ENCODE data around the gene CLCN4.

The CLCN4 gene

GRCh38 chrX:10223781-10224180 lies 67.0 kb downstream of the CLCN4 start:
- Histone ChIP-seq H3K27ac (ENCODE audit: low read depth, low read length, poor library complexity, severe bottlenecking) (no peak overlapping the region), H2AFZ (ENCODE audit: low read length) (no peak overlapping the region), H3K4me1 (ENCODE audit: insufficient read depth, low read length, severe bottlenecking) (no peaks in the 10 kb centered on the region), H3K79me2 (ENCODE audit: insufficient read depth, low read length) (no peaks in the 10 kb centered on the region), H3K36me3 (ENCODE audit: insufficient read depth, low read length) (no peaks in the 10 kb centered on the region), H3K4me3 (ENCODE audit: low read depth, low read length, poor library complexity, severe bottlenecking) (no peak overlapping the region), H3F3A (ENCODE audit: insufficient read depth, low read length) (no peaks in the 10 kb centered on the region), H3K4me2 (ENCODE audit: low read length) (no peak overlapping the region), H3K9me2 (ENCODE audit: low read depth, low read length) (no peaks in the 10 kb centered on the region), H4K20me1 (ENCODE audit: insufficient read depth, low read length) (no peaks in the 10 kb centered on the region), H3K9ac (ENCODE audit: low read length) (no peak overlapping the region), H3K9me3 (ENCODE audit: low read length) (no peaks in the 10 kb centered on the region), H3K27me3 (ENCODE audit: insufficient read depth, low read length) (no peaks in the 10 kb centered on the region)
- no peak for TF ChIP-seq EZH2 (IDR thresholded peaks at IDR 0.05; ENCODE audit: borderline replicate concordance, low read length)
- TF ChIP-seq CTCF (IDR thresholded peaks at IDR 0.05; ENCODE audit: low read length) = no peak

- H3K4me1 ChIP-seq (ENCODE audit: insufficient read depth, low read length, severe bottlenecking) = no peaks in the 10 kb centered on the region
These were observed 73.4 kb downstream of the CLCN4 start for GRCh38 chrX:10230222-10230621.

GRCh38 chrX:10231461-10231860 lies 74.7 kb downstream of the CLCN4 start:
- Histone ChIP-seq H3K9me2 (ENCODE audit: low read depth, low read length) (no peaks in the 10 kb centered on the region), H2AFZ (ENCODE audit: low read length) (no peak overlapping the region), H3F3A (ENCODE audit: insufficient read depth, low read length) (no peaks in the 10 kb centered on the region), H3K27me3 (ENCODE audit: insufficient read depth, low read length) (no peaks in the 10 kb centered on the region), H3K9me3 (ENCODE audit: low read length) (no peaks in the 10 kb centered on the region), H3K27ac (ENCODE audit: low read depth, low read length, poor library complexity, severe bottlenecking) (no peak overlapping the region), H3K79me2 (ENCODE audit: insufficient read depth, low read length) (no peaks in the 10 kb centered on the region), H3K4me1 (ENCODE audit: insufficient read depth, low read length, severe bottlenecking) (no peaks in the 10 kb centered on the region), H3K36me3 (ENCODE audit: insufficient read depth, low read length) (no peaks in the 10 kb centered on the region), H3K9ac (ENCODE audit: low read length) (no peak overlapping the region), H3K4me2 (ENCODE audit: low read length) (no peak overlapping the region), H4K20me1 (ENCODE audit: insufficient read depth, low read length) (no peaks in the 10 kb centered on the region), H3K4me3 (ENCODE audit: low read depth, low read length, poor library complexity, severe bottlenecking) (no peak overlapping the region)
- no peak for TF ChIP-seq EZH2 (IDR thresholded peaks at IDR 0.05; ENCODE audit: borderline replicate concordance, low read length)

More at GRCh38 chrX:10230222-10230621, 73.4 kb downstream of the CLCN4 start:
- H3K79me2 ChIP-seq (ENCODE audit: insufficient read depth, low read length) = no peaks in the 10 kb centered on the region
- H3K27me3 ChIP-seq (ENCODE audit: insufficient read depth, low read length) = no peaks in the 10 kb centered on the region
- no peaks in the 10 kb centered on the region for H3F3A ChIP-seq (ENCODE audit: insufficient read depth, low read length)
- H4K20me1 ChIP-seq (ENCODE audit: insufficient read depth, low read length) = no peaks in the 10 kb centered on the region
- no peak overlapping the region for H3K27ac ChIP-seq (ENCODE audit: low read depth, low read length, poor library complexity, severe bottlenecking)
- TF ChIP-seq CTCF (IDR thresholded peaks at IDR 0.05; ENCODE audit: low read length) (no peak), EZH2 (IDR thresholded peaks at IDR 0.05; ENCODE audit: borderline replicate concordance, low read length) (no peak)
- H3K9ac ChIP-seq (ENCODE audit: low read length) = no peak overlapping the region
- H3K4me2 ChIP-seq (ENCODE audit: low read length) = no peak overlapping the region
- no peaks in the 10 kb centered on the region for H3K36me3 ChIP-seq (ENCODE audit: insufficient read depth, low read length)
- H3K4me3 ChIP-seq (ENCODE audit: low read depth, low read length, poor library complexity, severe bottlenecking) = no peak overlapping the region
- H3K9me3 ChIP-seq (ENCODE audit: low read length) = no peaks in the 10 kb centered on the region
- H2AFZ ChIP-seq (ENCODE audit: low read length) = no peak overlapping the region
- H3K9me2 ChIP-seq (ENCODE audit: low read depth, low read length) = no peaks in the 10 kb centered on the region

GRCh38 chrX:10233173-10233572 lies 76.4 kb downstream of the CLCN4 start:
- Histone ChIP-seq H3K9me2 (ENCODE audit: low read depth, low read length) (no peaks in the 10 kb centered on the region), H3K79me2 (ENCODE audit: insufficient read depth, low read length) (no peaks in the 10 kb centered on the region), H3F3A (ENCODE audit: insufficient read depth, low read length) (no peaks in the 10 kb centered on the region), H3K27me3 (ENCODE audit: insufficient read depth, low read length) (no peaks in the 10 kb centered on the region), H4K20me1 (ENCODE audit: insufficient read depth, low read length) (no peaks in the 10 kb centered on the region), H3K4me2 (ENCODE audit: low read length) (no peak overlapping the region), H3K4me3 (ENCODE audit: low read depth, low read length, poor library complexity, severe bottlenecking) (no peak overlapping the region), H3K36me3 (ENCODE audit: insufficient read depth, low read length) (no peaks in the 10 kb centered on the region), H3K27ac (ENCODE audit: low read depth, low read length, poor library complexity, severe bottlenecking) (no peak overlapping the region), H3K9me3 (ENCODE audit: low read length) (no peaks in the 10 kb centered on the region), H3K4me1 (ENCODE audit: insufficient read depth, low read length, severe bottlenecking) (no peaks in the 10 kb centered on the region), H3K9ac (ENCODE audit: low read length) (no peak overlapping the region), H2AFZ (ENCODE audit: low read length) (no peak overlapping the region)
- no peak for TF ChIP-seq EZH2 (IDR thresholded peaks at IDR 0.05; ENCODE audit: borderline replicate concordance, low read length)
- TF ChIP-seq CTCF (IDR thresholded peaks at IDR 0.05; ENCODE audit: low read length) = no peak

Data from OCI-LY1 (cell line).